Right forelimb (tissue), 1 donor: ENCODE measurements around the gene NCBP1.

ENCODE experiments used
- DNase-seq: peaks from one replicate; pipeline ENCODE4 v3.0.0-alpha.2; 2018

Gene NCBP1

GRCh38 chr9:97627624-97628023 lies 6.0 kb upstream of the NCBP1 start:
- DNase-seq: no peak

- DNase-seq: no peak
These were observed 5.0 kb upstream of the NCBP1 start for GRCh38 chr9:97628668-97629067.

- no peak for DNase-seq
These were observed 4.5 kb upstream of the NCBP1 start for GRCh38 chr9:97629156-97629555.

- no peak for DNase-seq
These were observed 3.0 kb upstream of the NCBP1 start for GRCh38 chr9:97630591-97630990.

GRCh38 chr9:97632248-97632984 lies 1.2 kb upstream of the NCBP1 start:
- DNase-seq: peak; percentile 75

- no peak for DNase-seq
These were observed 354 bp downstream of the NCBP1 start for GRCh38 chr9:97633859-97634490.

GRCh38 chr9:97635026-97635425 lies 1.4 kb downstream of the NCBP1 start:
- DNase-seq: no peak

GRCh38 chr9:97636903-97637302 lies 3.3 kb downstream of the NCBP1 start:
- DNase-seq: no peak

- no peak for DNase-seq
These were observed 5.0 kb downstream of the NCBP1 start for GRCh38 chr9:97638666-97639065.

GRCh38 chr9:97640325-97640724 lies 6.7 kb downstream of the NCBP1 start:
- DNase-seq: no peak

- DNase-seq: no peak
These were observed 12.1 kb downstream of the NCBP1 start for GRCh38 chr9:97645720-97646119.

- DNase-seq: no peak
These were observed 14.4 kb downstream of the NCBP1 start for GRCh38 chr9:97647996-97648395.

- DNase-seq: no peak
These were observed 18.0 kb downstream of the NCBP1 start for GRCh38 chr9:97651646-97652045.

- DNase-seq: no peak
These were observed 25.1 kb downstream of the NCBP1 start for GRCh38 chr9:97658707-97659106.

GRCh38 chr9:97659771-97660170 lies 26.1 kb downstream of the NCBP1 start:
- no peak for DNase-seq

- DNase-seq: no peak
These were observed 26.7 kb downstream of the NCBP1 start for GRCh38 chr9:97660340-97660739.

- no peak for DNase-seq
These were observed 27.2 kb downstream of the NCBP1 start for GRCh38 chr9:97660847-97661246.

- DNase-seq: no peak
These were observed 32.1 kb downstream of the NCBP1 start for GRCh38 chr9:97665742-97666141.

- no peak for DNase-seq
These were observed 33.5 kb downstream of the NCBP1 start for GRCh38 chr9:97666907-97667686.

- DNase-seq: no peak
These were observed 34.9 kb downstream of the NCBP1 start for GRCh38 chr9:97668485-97668884.

- no peak for DNase-seq
These were observed 37.0 kb downstream of the NCBP1 start for GRCh38 chr9:97670586-97670985.

- no peak for DNase-seq
These were observed 38.8 kb downstream of the NCBP1 start for GRCh38 chr9:97672403-97672802.

GRCh38 chr9:97673922-97674321 lies 40.3 kb downstream of the NCBP1 start:
- DNase-seq: no peak

GRCh38 chr9:97675655-97676054 lies 42.0 kb downstream of the NCBP1 start:
- no peak for DNase-seq
